Keratinocyte (primary cell): ENCODE results near the gene SLC6A8. TPM values are rescaled to one million over a fixed set of nuclear protein-coding genes. Genes with fewer than 3 reads are reported as not detected.

Source experiments
- DNase-seq: peaks from one replicate; pipeline ENCODE4 v3.0.0-alpha.2; 2011; ENCODE audit warnings: low read depth, missing footprints, low spot score
- FAIRE-seq: peaks from 2 replicates; lab custom pipeline; 2011; peaks lifted over from hg19 to GRCh38; lab: Jason Lieb, UNC
- H2AFZ ChIP-seq: 2 replicates; pipeline ENCODE4 v1.6.0; 2012; ENCODE audit warnings: low read length, control low read depth, inconsistent platforms; ENCODE audit not compliant: control insufficient read depth
- H3K27ac ChIP-seq: 2 replicates; pipeline ENCODE4 v1.5.1; 2011; ENCODE audit warnings: low read length; ENCODE audit not compliant: control insufficient read depth, insufficient read depth
- H3K27me3 ChIP-seq: 3 replicates; pipeline ENCODE4 v1.6.0; 2011; ENCODE audit warnings: low read length; ENCODE audit not compliant: control insufficient read depth, insufficient read depth; ENCODE audit errors: extremely low read depth
- H3K36me3 ChIP-seq, 2 experiments: 2 replicates in 1 of 2; 3 replicates in 1 of 2; pipeline ENCODE4 v1.5.1; 2011; ENCODE audit warnings: low read length in 2 of 2, mild to moderate bottlenecking in 1 of 2; ENCODE audit not compliant: control insufficient read depth in 2 of 2, insufficient read depth in 2 of 2; ENCODE audit errors: extremely low read depth in 1 of 2
- H3K4me1 ChIP-seq: 3 replicates; pipeline ENCODE4 v1.5.1; 2011; ENCODE audit warnings: low read length; ENCODE audit not compliant: control insufficient read depth, insufficient read depth; ENCODE audit errors: extremely low read depth
- H3K4me2 ChIP-seq: 3 replicates; pipeline ENCODE4 v1.6.0; 2011; ENCODE audit warnings: low read depth, low read length; ENCODE audit not compliant: control insufficient read depth, insufficient read depth; ENCODE audit errors: extremely low read depth
- H3K4me3 ChIP-seq, 3 experiments: fragments of 200-600 bp in 1 of 3; sonication (generic) in 1 of 3; 2 replicates in 2 of 3; 3 replicates in 1 of 3; pipeline ENCODE4 v1.5.1; 2011 to 2016; ENCODE audit warnings: low read length in 3 of 3, mild to moderate bottlenecking in 3 of 3, control low read depth in 2 of 3, inconsistent platforms in 1 of 3, low read depth in 1 of 3, mixed read lengths in 1 of 3, mixed run types in 1 of 3, moderate library complexity in 1 of 3; ENCODE audit not compliant: control insufficient read depth in 2 of 3, insufficient read depth in 2 of 3; ENCODE audit errors: extremely low read depth in 1 of 3
- H3K79me2 ChIP-seq: 2 replicates; pipeline ENCODE4 v1.6.0; 2012; ENCODE audit warnings: low read length; ENCODE audit not compliant: control insufficient read depth, insufficient read depth
- H3K9ac ChIP-seq: 3 replicates; pipeline ENCODE4 v1.6.0; 2011; ENCODE audit warnings: low read length; ENCODE audit not compliant: control insufficient read depth, insufficient read depth; ENCODE audit errors: extremely low read depth
- H3K9me1 ChIP-seq: 3 replicates; pipeline ENCODE4 v1.6.0; 2011; ENCODE audit warnings: low read length; ENCODE audit not compliant: control insufficient read depth, insufficient read depth; ENCODE audit errors: extremely low read depth
- H3K9me3 ChIP-seq: 2 replicates; pipeline ENCODE4 v1.5.1; 2012; ENCODE audit warnings: low read depth, low read length; ENCODE audit not compliant: control insufficient read depth
- H4K20me1 ChIP-seq: 3 replicates; pipeline ENCODE4 v1.6.0; 2011; ENCODE audit warnings: low read length; ENCODE audit not compliant: control insufficient read depth, insufficient read depth; ENCODE audit errors: extremely low read depth
- EZH2 ChIP-seq: IDR thresholded peaks from one replicate; pipeline ENCODE4 v1.6.1; 2012; ENCODE audit warnings: inconsistent platforms, mild to moderate bottlenecking, low read length, moderate library complexity
- dilution Hi-C: fragments of 300-500 bp; cut with MboI; formaldehyde crosslinking; loops from one replicate; pipeline ENCODE4 v1.7.0; 2020; ENCODE audit warnings: low sequenced_read_pairs; ENCODE audit not compliant: extremely low pct_ligation_motif_present
- polyA plus RNA-seq, 5 experiments: library from polyadenylated mRNA; depleted of rRNA in 3 of 5; stranded (reverse) in 3 of 5; stranded (forward) in 1 of 5; unstranded in 1 of 5; fragments of >200 nt; gene quantifications; 1 replicate in 1 of 5; 2 replicates in 3 of 5; 3 replicates in 1 of 5; pipeline versions ENCODE4 v1.2.1 to v1.2.3, GENCODE V29; 2011 to 2012; ENCODE audit warnings: missing spikeins in 2 of 5, low read depth in 1 of 5, low replicate concordance in 1 of 5
- TF ChIP-seq, protein P1 (sequence below), 3 experiments: IDR thresholded peaks in 1 of 3; conservative IDR thresholded peaks in 1 of 3; optimal IDR thresholded peaks in 1 of 3; 2 replicates in 2 of 3; 3 replicates in 1 of 3; pipeline versions ENCODE3 to v1.5.1; 2011; ENCODE audit warnings: low read length in 3 of 3, mild to moderate bottlenecking in 3 of 3, moderate library complexity in 2 of 3, control low read depth in 1 of 3, inconsistent platforms in 1 of 3; ENCODE audit not compliant: insufficient read depth in 2 of 3; ENCODE audit errors: extremely low read depth in 1 of 3

Gene SLC6A8
- polyA plus RNA-seq, 1 donor (not counting 4 experiments of a cell fraction or from before 2014, with no cell fraction given) = 33.6 TPM

DNA sequence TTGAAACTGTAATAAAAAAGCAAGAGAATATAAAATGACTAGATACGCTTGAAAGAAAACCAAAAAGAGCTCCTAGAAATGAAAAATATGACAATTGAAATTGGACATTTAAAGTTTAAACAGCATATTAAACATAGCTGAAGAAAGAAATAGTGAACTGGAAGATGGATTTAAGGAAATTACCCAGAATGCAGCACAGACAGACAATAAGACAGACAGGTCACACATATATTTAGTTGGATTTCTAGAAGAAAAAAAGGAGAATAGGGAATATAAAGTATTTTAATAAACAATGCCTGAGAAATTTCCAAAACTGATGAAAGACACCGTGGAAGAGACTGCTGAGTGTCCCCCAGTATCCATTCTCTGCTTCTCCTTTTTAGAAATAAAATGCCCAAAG, 34.2 kb upstream of the SLC6A8 start:
- Histone ChIP-seq H3K36me3 (no peaks in the 10 kb centered on the region), H3K27ac (no peak overlapping the region), H3K4me1 (no peaks in the 10 kb centered on the region), H4K20me1 (no peaks in the 10 kb centered on the region), H3K79me2 (no peaks in the 10 kb centered on the region), H3K27me3 (peaks cover 6% of the 10 kb centered on the region), H3K4me3 (no peak overlapping the region), H3K9me3 (no peaks in the 10 kb centered on the region), H3K9ac (no peak overlapping the region), H3K4me2 (no peak overlapping the region), H2AFZ (no peak overlapping the region), H3K9me1 (no peaks in the 10 kb centered on the region)
- no peak for FAIRE-seq
- DNase-seq = no peak
- dilution Hi-C loops = no loop called here
- TF ChIP-seq EZH2 = no peak
- TF ChIP-seq, protein P1, sequence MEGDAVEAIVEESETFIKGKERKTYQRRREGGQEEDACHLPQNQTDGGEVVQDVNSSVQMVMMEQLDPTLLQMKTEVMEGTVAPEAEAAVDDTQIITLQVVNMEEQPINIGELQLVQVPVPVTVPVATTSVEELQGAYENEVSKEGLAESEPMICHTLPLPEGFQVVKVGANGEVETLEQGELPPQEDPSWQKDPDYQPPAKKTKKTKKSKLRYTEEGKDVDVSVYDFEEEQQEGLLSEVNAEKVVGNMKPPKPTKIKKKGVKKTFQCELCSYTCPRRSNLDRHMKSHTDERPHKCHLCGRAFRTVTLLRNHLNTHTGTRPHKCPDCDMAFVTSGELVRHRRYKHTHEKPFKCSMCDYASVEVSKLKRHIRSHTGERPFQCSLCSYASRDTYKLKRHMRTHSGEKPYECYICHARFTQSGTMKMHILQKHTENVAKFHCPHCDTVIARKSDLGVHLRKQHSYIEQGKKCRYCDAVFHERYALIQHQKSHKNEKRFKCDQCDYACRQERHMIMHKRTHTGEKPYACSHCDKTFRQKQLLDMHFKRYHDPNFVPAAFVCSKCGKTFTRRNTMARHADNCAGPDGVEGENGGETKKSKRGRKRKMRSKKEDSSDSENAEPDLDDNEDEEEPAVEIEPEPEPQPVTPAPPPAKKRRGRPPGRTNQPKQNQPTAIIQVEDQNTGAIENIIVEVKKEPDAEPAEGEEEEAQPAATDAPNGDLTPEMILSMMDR (optimal IDR thresholded peaks at IDR 0.05 in 1 of 3, IDR thresholded peaks at IDR 0.05 in 1 of 3, conservative IDR thresholded peaks at IDR 0.05 in 1 of 3; ENCODE audit: extremely low read depth in 1 of 3, insufficient read depth in 2 of 3, low read length in 3 of 3) = no peak

DNA sequence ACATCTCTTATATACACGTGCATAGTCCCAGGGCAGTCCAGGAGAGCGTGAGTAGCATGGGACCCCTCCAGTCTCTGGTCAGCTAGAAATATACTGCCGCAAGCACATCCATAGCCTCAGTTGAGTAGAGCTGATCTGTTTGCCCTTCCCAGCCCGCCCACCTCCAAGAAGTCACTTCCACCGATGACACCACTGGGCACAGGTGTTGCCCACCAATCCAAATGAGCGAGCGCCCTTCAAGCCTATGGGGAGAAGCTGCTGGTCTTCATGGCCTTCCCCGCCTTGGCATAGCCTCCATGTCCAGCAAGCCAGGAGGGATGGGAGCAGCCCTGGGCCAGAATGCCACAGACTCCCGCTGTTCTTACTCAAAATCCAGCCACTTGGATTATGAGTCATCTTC, 30.6 kb upstream of the SLC6A8 start:
- Histone ChIP-seq H3K4me3 (no peak overlapping the region), H3K79me2 (no peaks in the 10 kb centered on the region), H3K9ac (no peak overlapping the region), H3K4me1 (no peaks in the 10 kb centered on the region), H4K20me1 (no peaks in the 10 kb centered on the region), H3K27ac (no peak overlapping the region), H3K9me1 (no peaks in the 10 kb centered on the region), H3K9me3 (no peaks in the 10 kb centered on the region), H3K27me3 (no peaks in the 10 kb centered on the region), H3K4me2 (no peak overlapping the region), H3K36me3 (no peaks in the 10 kb centered on the region), H2AFZ (no peak overlapping the region)
- FAIRE-seq = no peak
- DNase-seq = no peak
- TF ChIP-seq, protein P1 (optimal IDR thresholded peaks at IDR 0.05 in 1 of 3, IDR thresholded peaks at IDR 0.05 in 1 of 3, conservative IDR thresholded peaks at IDR 0.05 in 1 of 3; ENCODE audit: extremely low read depth in 1 of 3, insufficient read depth in 2 of 3, low read length in 3 of 3) = no peak
- TF ChIP-seq EZH2 = no peak
- dilution Hi-C loops = no loop called here
